GM12878 (cell line): ENCODE data around the gene SEMA4F. TPM values are rescaled to one million over a fixed set of nuclear protein-coding genes. Genes with fewer than 3 reads are reported as not detected.

Experiments
- BCLAF1 ChIP-seq: fragments of 450-650 bp; IDR thresholded peaks from 2 replicates; pipeline ENCODE4 v1.6.1; 2017; ENCODE audit warnings: antibody characterized with exemption, mild to moderate bottlenecking, moderate library complexity
- CEBPB ChIP-seq, 2 experiments: fragments of 150-350 bp in 1 of 2; IDR thresholded peaks; 2 replicates each; pipeline ENCODE4 v1.6.1; 2012 to 2014; ENCODE audit warnings: low read depth in 2 of 2, low read length in 2 of 2, borderline replicate concordance in 1 of 2, inconsistent platforms in 1 of 2
- EGR1 ChIP-seq, 2 experiments: IDR thresholded peaks; 1 replicate in 1 of 2; 2 replicates in 1 of 2; pipeline ENCODE4 v1.6.1; 2011 to 2012; ENCODE audit warnings: low read depth in 2 of 2, low read length in 2 of 2, borderline replicate concordance in 1 of 2, mild to moderate bottlenecking in 1 of 2, moderate library complexity in 1 of 2
- FOXM1 ChIP-seq: IDR thresholded peaks from 2 replicates; pipeline ENCODE4 v1.6.1; 2012; ENCODE audit warnings: low read depth, mild to moderate bottlenecking, inconsistent platforms, low read length, moderate library complexity
- HDAC6 ChIP-seq: fragments of 200-600 bp; sonication (generic); IDR thresholded peaks from one replicate; pipeline ENCODE4 v1.8.0; 2017; ENCODE audit warnings: antibody characterized with exemption; ENCODE audit not compliant: unreplicated experiment
- NFIC ChIP-seq: IDR thresholded peaks from 2 replicates; pipeline ENCODE4 v1.6.1; 2012; ENCODE audit warnings: low read depth, mild to moderate bottlenecking, inconsistent platforms, low read length, moderate library complexity
- RELA ChIP-seq: fragments of 450-650 bp; IDR thresholded peaks from 2 replicates; pipeline ENCODE4 v1.8.0; 2014; ENCODE audit warnings: borderline replicate concordance; ENCODE audit not compliant: partially characterized antibody
- RFX5 ChIP-seq: IDR thresholded peaks from 2 replicates; pipeline ENCODE4 v1.6.1; 2011; ENCODE audit warnings: low read depth, low read length, improper control_type of control experiment
- SMAD1 ChIP-seq: fragments of 450-650 bp; IDR thresholded peaks from 2 replicates; pipeline ENCODE4 v1.6.1; 2018; ENCODE audit warnings: mild to moderate bottlenecking, low read depth; ENCODE audit not compliant: partially characterized antibody
- SREBF2 ChIP-seq: IDR thresholded peaks from 2 replicates; pipeline ENCODE4 v1.6.1; 2012; ENCODE audit warnings: mild to moderate bottlenecking, low read length
- TAF1 ChIP-seq: IDR thresholded peaks from 2 replicates; pipeline ENCODE4 v1.6.1; 2011; ENCODE audit warnings: mild to moderate bottlenecking, low read depth, low read length, borderline replicate concordance
- ZBTB33 ChIP-seq: fragments of 450-650 bp; IDR thresholded peaks from 2 replicates; pipeline ENCODE4 v1.6.1; 2017; ENCODE audit warnings: mild to moderate bottlenecking
- ZNF217 ChIP-seq: fragments of 450-650 bp; IDR thresholded peaks from 2 replicates; pipeline ENCODE4 v1.6.1; 2017; ENCODE audit warnings: antibody characterized with exemption, mild to moderate bottlenecking
- polyA plus RNA-seq, 11 experiments: library from polyadenylated mRNA; depleted of rRNA in 4 of 11; unstranded in 6 of 11; stranded (reverse) in 5 of 11; fragments of >200 nt; fragmentation: Nextera tagmentation in 4 of 11; fragmentation: Illumina TruSeq in 1 of 11; extraction: Ambion mirVana in 4 of 11; extraction: Trizol in 1 of 11; gene quantifications; 1 replicate in 1 of 11; 2 replicates in 10 of 11; pipeline versions ENCODE4 v1.2.1 to v1.2.3, GENCODE V29; 2011 to 2016; ENCODE audit warnings: inconsistent platforms in 2 of 11, missing spikeins in 2 of 11, low read depth in 1 of 11
- total RNA-seq, 4 experiments: library from RNA; depleted of rRNA in 3 of 4; stranded (reverse); fragments of >200 nt in 3 of 4; fragmentation: Illumina TruSeq in 1 of 4; extraction: Trizol in 1 of 4; gene quantifications; 2 replicates each; pipeline versions ENCODE4 v1.2.1 to v1.2.3, GENCODE V29; 2013 to 2021

SEMA4F gene
- total and polyA plus RNA-seq, 10 of the 15 experiments (the other 5 are each of a cell fraction or from before 2014, with no cell fraction given), result 0.26 to 3.0 (median 2.1) TPM

GRCh38 chr2:74703373-74703772, 49.3 kb downstream of the SEMA4F start (continued):
- TF ChIP-seq BCLAF1, result no peak
- TF ChIP-seq ZBTB33, result no peak
- TF ChIP-seq SREBF2, result no peak
- TF ChIP-seq RELA, result no peak
- no peak for TF ChIP-seq SMAD1
- no peak for TF ChIP-seq NFIC
- TF ChIP-seq HDAC6, result no peak
- TF ChIP-seq CEBPB (IDR thresholded peaks at IDR 0.05; ENCODE audit: borderline replicate concordance in 1 of 2, low read depth in 2 of 2, low read length in 2 of 2), result no peak
- TF ChIP-seq ZNF217, result no peak
- no peak for TF ChIP-seq TAF1
- no peak for TF ChIP-seq RFX5
- TF ChIP-seq EGR1 (IDR thresholded peaks at IDR 0.05; ENCODE audit: borderline replicate concordance in 1 of 2, low read depth in 2 of 2, low read length in 2 of 2), result no peak
- no peak for TF ChIP-seq FOXM1
- TF ChIP-seq, all 136 proteins: peak for 0
